K562 (cell line): Measurements from ENCODE around the gene ZFP69B. TPM values are rescaled to one million over a fixed set of nuclear protein-coding genes. Genes with fewer than 3 reads are reported as not detected.
A peak's percentile ranks its signal among the peaks of the same experiment; 100 is the strongest.

ENCODE experiments used
- ATF6 ChIP-seq: sonication (generic); formaldehyde crosslinking; IDR thresholded peaks from 2 replicates; pipeline ENCODE4 v1.4.0; 2020; ENCODE audit warnings: mild to moderate bottlenecking, missing genetic modification reagents
- CCAR2 ChIP-seq: fragments of 200-400 bp; formaldehyde crosslinking; IDR thresholded peaks from 2 replicates; pipeline ENCODE4 v1.6.1; 2017; ENCODE audit warnings: mild to moderate bottlenecking, low read depth, low read length
- CHD2 ChIP-seq: IDR thresholded peaks from 2 replicates; pipeline ENCODE4 v1.6.1; 2011; ENCODE audit warnings: low read depth, low read length
- CREM ChIP-seq: IDR thresholded peaks from 2 replicates; pipeline ENCODE4 v1.6.1; 2014; ENCODE audit warnings: antibody characterized with exemption, low read depth
- DEAF1 ChIP-seq: fragments of 450-650 bp; formaldehyde crosslinking; IDR thresholded peaks from 2 replicates; pipeline ENCODE4 v1.4.0; 2020; ENCODE audit warnings: mild to moderate bottlenecking, moderate library complexity
- E2F1 ChIP-seq: sonication (generic); formaldehyde crosslinking; IDR thresholded peaks from 2 replicates; pipeline ENCODE4 v1.8.1; 2023; ENCODE audit warnings: mild to moderate bottlenecking, missing genetic modification reagents, moderate library complexity
- EP400 ChIP-seq: fragments of 450-650 bp; IDR thresholded peaks from 2 replicates; pipeline ENCODE4 v1.6.1; 2017; ENCODE audit warnings: antibody characterized with exemption, mild to moderate bottlenecking, moderate library complexity
- ERF ChIP-seq: fragments of 450-650 bp; formaldehyde crosslinking; IDR thresholded peaks from 2 replicates; pipeline ENCODE4 v1.4.0; 2020; ENCODE audit warnings: mild to moderate bottlenecking, mixed read lengths
- HMBOX1 ChIP-seq: sonication (generic); IDR thresholded peaks from 2 replicates; pipeline ENCODE4 v1.6.1; 2016
- POLR2G ChIP-seq: fragments of 200-400 bp; formaldehyde crosslinking; IDR thresholded peaks from 2 replicates; pipeline ENCODE4 v1.6.1; 2017; ENCODE audit warnings: low read depth, mild to moderate bottlenecking, antibody characterized with exemption, low read length, moderate library complexity
- VEZF1 ChIP-seq: fragments of 200-800 bp; sonication (Bioruptor generic); IDR thresholded peaks from 2 replicates; pipeline ENCODE4 v1.6.1; 2017; ENCODE audit warnings: missing genetic modification characterization, missing compliant biosample characterization
- ZNF253 ChIP-seq: fragments of 250-450 bp; sonication (Bioruptor Pico); conservative IDR thresholded peaks from 2 replicates; pipeline ENCODE4 v1.6.1; 2021; ENCODE audit warnings: mild to moderate bottlenecking
- ZNF511 ChIP-seq: sonication (generic); formaldehyde crosslinking; IDR thresholded peaks from 2 replicates; pipeline ENCODE4 v1.8.0; 2022; ENCODE audit warnings: mild to moderate bottlenecking, missing genetic modification reagents
- ZNF512 ChIP-seq: IDR thresholded peaks from 2 replicates; pipeline ENCODE4 v1.6.1; 2016; ENCODE audit warnings: missing genetic modification characterization, missing compliant biosample characterization
- ZZZ3 ChIP-seq: fragments of 450-650 bp; IDR thresholded peaks from 2 replicates; pipeline ENCODE4 v1.6.1; 2016; ENCODE audit warnings: antibody characterized with exemption, mild to moderate bottlenecking, moderate library complexity
- polyA plus RNA-seq, 8 experiments: library from polyadenylated mRNA; depleted of rRNA in 4 of 8; stranded (reverse) in 5 of 8; unstranded in 3 of 8; fragments of >200 nt; fragmentation: Nextera tagmentation in 2 of 8; fragmentation: Illumina TruSeq in 1 of 8; extraction: Ambion mirVana in 2 of 8; extraction: Trizol in 1 of 8; gene quantifications; 2 replicates each; pipeline versions ENCODE4 v1.2.1 to v1.2.3, GENCODE V29; 2011 to 2014; ENCODE audit warnings: inconsistent platforms in 1 of 8, missing spikeins in 1 of 8
- total RNA-seq, 7 experiments: library from RNA; depleted of rRNA in 6 of 7; stranded (reverse); fragments of >200 nt in 6 of 7; fragmentation: Illumina TruSeq in 2 of 7; extraction: Trizol in 2 of 7; gene quantifications; 2 replicates each; pipeline versions ENCODE4 v1.2.1 to v1.2.3, GENCODE V29; 2011 to 2021; ENCODE audit warnings: low replicate concordance in 1 of 7

ZFP69B gene
- total and polyA plus RNA-seq, 9 of the 15 experiments (the other 6 are each of a cell fraction or from before 2014, with no cell fraction given), result 1.6 to 10.3 (median 8.4) TPM

- TF ChIP-seq E2F1 (CRISPR knock-in tag) (peak; percentile 52; the same call in 1 of the 2 replicates), ERF (CRISPR knock-in tag) (0 out of 2 replicates have a peak, but pooled peaks have one; percentile 45), ZNF253 (CRISPR knock-in tag) (no peak), HMBOX1 (peak; percentile 21; the same call in 1 of the 2 replicates), VEZF1 (CRISPR knock-in tag) (peak; percentile 88), CREM (peak; percentile 36; the same call in 1 of the 2 replicates), DEAF1 (CRISPR knock-in tag) (no peak), ZNF512 (tag) (no peak), EP400 (peak; percentile 61; the same call in 1 of the 2 replicates), CCAR2 (no peak), ZNF511 (CRISPR knock-in tag) (0 out of 2 replicates have a peak, but pooled peaks have one; percentile 51), ZZZ3 (0 out of 2 replicates have a peak, but pooled peaks have one; percentile 46), POLR2G (peak; percentile 95), ATF6 (CRISPR knock-in tag) (peak; percentile 90; the same call in 1 of the 2 replicates), CHD2 (0 out of 2 replicates have a peak, but pooled peaks have one; percentile 20)
These were observed at the start of gene ZFP69B (continued) for GRCh38 chr1:40449684-40450494.
